Measurements from ENCODE around the gene SH2D3C.
A peak's percentile ranks its signal among the peaks of the same experiment; 100 is the strongest.

Gene SH2D3C

GRCh38 chr9:127791085-127791484 is 12.6 kb upstream of the SH2D3C start:
- no peak overlapping the region for H3K27ac ChIP-seq (ENCODE audit: low read depth, low read length)
- no peak overlapping the region for H3K9ac ChIP-seq (ENCODE audit: low read depth, low read length)
- peaks cover 5% of the 10 kb centered on the region; the same call in 1 of the 2 replicates for H3K4me1 ChIP-seq (ENCODE audit: insufficient read depth, low read length)
- peaks cover 63% of the 10 kb centered on the region for H3K36me3 ChIP-seq (ENCODE audit: insufficient read depth, low read length)
- no peak overlapping the region for H3K4me3 ChIP-seq (ENCODE audit: low read length)
- 95% methylated on average over 4 of the region's 4 CpGs for WGBS
- H3K9me3 ChIP-seq (ENCODE audit: insufficient read depth, low read depth, low read length), result no peaks in the 10 kb centered on the region
- no peaks in the 10 kb centered on the region for H3K27me3 ChIP-seq (ENCODE audit: insufficient read depth, low read length)

- Histone ChIP-seq H3K9me3 (ENCODE audit: insufficient read depth, low read depth, low read length) (no peaks in the 10 kb centered on the region), H3K9ac (ENCODE audit: low read depth, low read length) (no peak overlapping the region), H3K4me1 (ENCODE audit: insufficient read depth, low read length) (peaks cover 5% of the 10 kb centered on the region; the same call in 1 of the 2 replicates), H3K27ac (ENCODE audit: low read depth, low read length) (no peak overlapping the region), H3K4me3 (ENCODE audit: low read length) (no peak overlapping the region), H3K36me3 (ENCODE audit: insufficient read depth, low read length) (peaks cover 63% of the 10 kb centered on the region), H3K27me3 (ENCODE audit: insufficient read depth, low read length) (no peaks in the 10 kb centered on the region)
- 93% methylated on average over 9 of the region's 9 CpGs for WGBS
Measured at GRCh38 chr9:127790094-127790855, 11.8 kb upstream of the SH2D3C start.

GRCh38 chr9:127789179-127789578 is 10.7 kb upstream of the SH2D3C start:
- H3K4me1 ChIP-seq (ENCODE audit: insufficient read depth, low read length), result peaks cover 5% of the 10 kb centered on the region; the same call in 1 of the 2 replicates
- no peak overlapping the region for H3K27ac ChIP-seq (ENCODE audit: low read depth, low read length)
- WGBS, result 96% methylated on average over 25 of the region's 25 CpGs
- no peak overlapping the region for H3K4me3 ChIP-seq (ENCODE audit: low read length)
- no peaks in the 10 kb centered on the region for H3K9me3 ChIP-seq (ENCODE audit: insufficient read depth, low read depth, low read length)
- H3K9ac ChIP-seq (ENCODE audit: low read depth, low read length), result no peak overlapping the region
- H3K36me3 ChIP-seq (ENCODE audit: insufficient read depth, low read length), result peaks cover 63% of the 10 kb centered on the region
- no peaks in the 10 kb centered on the region for H3K27me3 ChIP-seq (ENCODE audit: insufficient read depth, low read length)

- H3K27ac ChIP-seq (ENCODE audit: low read depth, low read length), result no peak overlapping the region
- H3K27me3 ChIP-seq (ENCODE audit: insufficient read depth, low read length), result no peaks in the 10 kb centered on the region
- H3K4me1 ChIP-seq (ENCODE audit: insufficient read depth, low read length), result peaks cover 5% of the 10 kb centered on the region; the same call in 1 of the 2 replicates
- no peak overlapping the region for H3K9ac ChIP-seq (ENCODE audit: low read depth, low read length)
- no peaks in the 10 kb centered on the region for H3K9me3 ChIP-seq (ENCODE audit: insufficient read depth, low read depth, low read length)
- peaks cover 63% of the 10 kb centered on the region for H3K36me3 ChIP-seq (ENCODE audit: insufficient read depth, low read length)
- 94% methylated on average over 26 of the region's 26 CpGs for WGBS
- H3K4me3 ChIP-seq (ENCODE audit: low read length), result no peak overlapping the region
Measured at GRCh38 chr9:127788337-127789011, 10.0 kb upstream of the SH2D3C start.

GRCh38 chr9:127786773-127787104 is 8.3 kb upstream of the SH2D3C start:
- 5% methylated on average over 12 of the region's 12 CpGs for WGBS
- Histone ChIP-seq H3K27ac (ENCODE audit: low read depth, low read length) (peak overlapping the region; percentile 97; the same call in 1 of the 2 replicates), H3K9me3 (ENCODE audit: insufficient read depth, low read depth, low read length) (no peaks in the 10 kb centered on the region), H3K4me3 (ENCODE audit: low read length) (peak overlapping the region; percentile 91), H3K27me3 (ENCODE audit: insufficient read depth, low read length) (no peaks in the 10 kb centered on the region), H3K9ac (ENCODE audit: low read depth, low read length) (peak overlapping the region; percentile 93), H3K4me1 (ENCODE audit: insufficient read depth, low read length) (peaks cover 5% of the 10 kb centered on the region; the same call in 1 of the 2 replicates), H3K36me3 (ENCODE audit: insufficient read depth, low read length) (peaks cover 49% of the 10 kb centered on the region)

- Histone ChIP-seq H3K27me3 (ENCODE audit: insufficient read depth, low read length) (no peaks in the 10 kb centered on the region), H3K27ac (ENCODE audit: low read depth, low read length) (peak within 1 kb of the TSS; percentile 97), H3K4me3 (ENCODE audit: low read length) (peak within 1 kb of the TSS; percentile 91), H3K9me3 (ENCODE audit: insufficient read depth, low read depth, low read length) (no peaks in the 10 kb centered on the region), H3K36me3 (ENCODE audit: insufficient read depth, low read length) (peaks cover 43% of the 10 kb centered on the region), H3K4me1 (ENCODE audit: insufficient read depth, low read length) (peaks cover 5% of the 10 kb centered on the region; the same call in 1 of the 2 replicates), H3K9ac (ENCODE audit: low read depth, low read length) (peak within 1 kb of the TSS; percentile 93)
- WGBS, result under 1% methylated on average over 75 of the region's 75 CpGs
Measured at GRCh38 chr9:127785933-127786772, 7.7 kb upstream of the SH2D3C start, which contains the start of gene CDK9. Gene CDK9, plus strand, starts transcription at chr9:127786034. Its CDS starts 115 bp downstream, at chr9:127786149.

GRCh38 chr9:127785023-127785932 is 6.8 kb upstream of the SH2D3C start:
- Histone ChIP-seq H3K9ac (ENCODE audit: low read depth, low read length) (peak overlapping the region; percentile 69), H3K36me3 (ENCODE audit: insufficient read depth, low read length) (peaks cover 34% of the 10 kb centered on the region), H3K27ac (ENCODE audit: low read depth, low read length) (peak overlapping the region; percentile 60; the same call in 1 of the 2 replicates), H3K4me1 (ENCODE audit: insufficient read depth, low read length) (peaks cover 9% of the 10 kb centered on the region; the same call in 1 of the 2 replicates), H3K4me3 (ENCODE audit: low read length) (peak overlapping the region; percentile 91), H3K9me3 (ENCODE audit: insufficient read depth, low read depth, low read length) (no peaks in the 10 kb centered on the region), H3K27me3 (ENCODE audit: insufficient read depth, low read length) (no peaks in the 10 kb centered on the region)
- WGBS, result under 1% methylated on average over 106 of the region's 123 CpGs

- Histone ChIP-seq H3K27me3 (ENCODE audit: insufficient read depth, low read length) (no peaks in the 10 kb centered on the region), H3K4me3 (ENCODE audit: low read length) (no peak overlapping the region), H3K9ac (ENCODE audit: low read depth, low read length) (no peak overlapping the region), H3K27ac (ENCODE audit: low read depth, low read length) (no peak overlapping the region), H3K36me3 (ENCODE audit: insufficient read depth, low read length) (peaks cover 15% of the 10 kb centered on the region), H3K4me1 (ENCODE audit: insufficient read depth, low read length) (peaks cover 10% of the 10 kb centered on the region; the same call in 1 of the 2 replicates), H3K9me3 (ENCODE audit: insufficient read depth, low read depth, low read length) (no peaks in the 10 kb centered on the region)
- WGBS, result 88% methylated on average over 20 of the region's 20 CpGs
Measured at GRCh38 chr9:127783111-127784008, 4.9 kb upstream of the SH2D3C start.

GRCh38 chr9:127781806-127782205 is 3.3 kb upstream of the SH2D3C start:
- Histone ChIP-seq H3K36me3 (ENCODE audit: insufficient read depth, low read length) (no peaks in the 10 kb centered on the region), H3K9ac (ENCODE audit: low read depth, low read length) (no peak overlapping the region), H3K4me1 (ENCODE audit: insufficient read depth, low read length) (0 out of 2 replicates have a peak, but pooled peaks cover 5% of the 10 kb centered on the region)

More at GRCh38 chr9:127781806-127782205, 3.3 kb upstream of the SH2D3C start:
- Histone ChIP-seq H3K27ac (ENCODE audit: low read depth, low read length) (no peak overlapping the region), H3K4me3 (ENCODE audit: low read length) (no peak overlapping the region), H3K27me3 (ENCODE audit: insufficient read depth, low read length) (no peaks in the 10 kb centered on the region), H3K9me3 (ENCODE audit: insufficient read depth, low read depth, low read length) (no peaks in the 10 kb centered on the region)
- WGBS, result 97% methylated on average over 4 of the region's 4 CpGs
